Transverse colon (tissue), 4 donors: ENCODE data around the gene SCD5.

ENCODE experiments used
- POLR2A ChIP-seq: fragments of 450-650 bp; IDR thresholded peaks from one replicate; pipeline ENCODE4 v1.6.1; 2016; ENCODE audit warnings: antibody characterized with exemption, mild to moderate bottlenecking, moderate library complexity
- POLR2AphosphoS5 ChIP-seq, 3 donors: sonication (generic); formaldehyde crosslinking; IDR thresholded peaks; one replicate each; pipeline ENCODE4 v1.6.1; 2016; ENCODE audit warnings: antibody characterized with exemption in 3 of 3
- TF ChIP-seq, protein P1 (sequence below), 5 experiments: fragments of 200-600 bp in 3 of 5; fragments of 450-650 bp in 2 of 5; sonication (generic) in 3 of 5; IDR thresholded peaks; 1 replicate in 2 of 5; 2 replicates in 3 of 5; pipeline ENCODE4 v1.5.1; 2016 to 2017; ENCODE audit warnings: antibody characterized with exemption in 5 of 5, inconsistent platforms in 3 of 5, mild to moderate bottlenecking in 2 of 5, moderate library complexity in 1 of 5

DNA sequence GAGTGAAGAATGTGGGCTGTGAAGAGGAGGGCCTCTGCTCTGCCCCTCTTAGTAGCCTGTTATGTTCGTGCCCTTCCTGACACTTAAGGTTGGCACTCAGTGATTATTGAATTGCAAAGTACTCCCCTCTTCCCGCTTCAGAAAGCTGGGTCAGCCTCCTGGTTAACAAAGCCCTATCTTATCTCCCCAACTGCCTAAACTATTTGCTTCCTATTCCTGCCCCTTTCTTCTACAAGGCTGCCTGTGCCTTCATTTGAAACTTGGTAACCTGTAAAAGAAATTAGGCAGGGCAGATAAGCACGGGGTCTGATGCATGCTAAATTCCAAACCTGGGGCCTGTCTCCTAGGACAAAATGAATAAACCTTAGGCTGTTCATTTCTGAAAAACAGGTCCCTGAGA, 213.7 kb downstream of the SCD5 start:
- TF ChIP-seq, protein P1, sequence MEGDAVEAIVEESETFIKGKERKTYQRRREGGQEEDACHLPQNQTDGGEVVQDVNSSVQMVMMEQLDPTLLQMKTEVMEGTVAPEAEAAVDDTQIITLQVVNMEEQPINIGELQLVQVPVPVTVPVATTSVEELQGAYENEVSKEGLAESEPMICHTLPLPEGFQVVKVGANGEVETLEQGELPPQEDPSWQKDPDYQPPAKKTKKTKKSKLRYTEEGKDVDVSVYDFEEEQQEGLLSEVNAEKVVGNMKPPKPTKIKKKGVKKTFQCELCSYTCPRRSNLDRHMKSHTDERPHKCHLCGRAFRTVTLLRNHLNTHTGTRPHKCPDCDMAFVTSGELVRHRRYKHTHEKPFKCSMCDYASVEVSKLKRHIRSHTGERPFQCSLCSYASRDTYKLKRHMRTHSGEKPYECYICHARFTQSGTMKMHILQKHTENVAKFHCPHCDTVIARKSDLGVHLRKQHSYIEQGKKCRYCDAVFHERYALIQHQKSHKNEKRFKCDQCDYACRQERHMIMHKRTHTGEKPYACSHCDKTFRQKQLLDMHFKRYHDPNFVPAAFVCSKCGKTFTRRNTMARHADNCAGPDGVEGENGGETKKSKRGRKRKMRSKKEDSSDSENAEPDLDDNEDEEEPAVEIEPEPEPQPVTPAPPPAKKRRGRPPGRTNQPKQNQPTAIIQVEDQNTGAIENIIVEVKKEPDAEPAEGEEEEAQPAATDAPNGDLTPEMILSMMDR (IDR thresholded peaks at IDR 0.05) = no peak
- TF ChIP-seq POLR2A (no peak), POLR2AphosphoS5 (IDR thresholded peaks at IDR 0.05) (no peak)
